HG02885 (cell line): Measurements from ENCODE around the gene SQSTM1.
"Not testable (repeated sequence)": the region's sequence is repeated elsewhere in the genome, so short reads cannot be mapped to it uniquely, and the experiment has no call there.

Experiments
- ATAC-seq: cut with Tn5 transposase; IDR thresholded peaks from one replicate; pipeline ENCODE4 v1.9.1; 2021; ENCODE audit warnings: mild to moderate bottlenecking; ENCODE audit not compliant: unreplicated experiment, poor library complexity

Gene SQSTM1

DNA sequence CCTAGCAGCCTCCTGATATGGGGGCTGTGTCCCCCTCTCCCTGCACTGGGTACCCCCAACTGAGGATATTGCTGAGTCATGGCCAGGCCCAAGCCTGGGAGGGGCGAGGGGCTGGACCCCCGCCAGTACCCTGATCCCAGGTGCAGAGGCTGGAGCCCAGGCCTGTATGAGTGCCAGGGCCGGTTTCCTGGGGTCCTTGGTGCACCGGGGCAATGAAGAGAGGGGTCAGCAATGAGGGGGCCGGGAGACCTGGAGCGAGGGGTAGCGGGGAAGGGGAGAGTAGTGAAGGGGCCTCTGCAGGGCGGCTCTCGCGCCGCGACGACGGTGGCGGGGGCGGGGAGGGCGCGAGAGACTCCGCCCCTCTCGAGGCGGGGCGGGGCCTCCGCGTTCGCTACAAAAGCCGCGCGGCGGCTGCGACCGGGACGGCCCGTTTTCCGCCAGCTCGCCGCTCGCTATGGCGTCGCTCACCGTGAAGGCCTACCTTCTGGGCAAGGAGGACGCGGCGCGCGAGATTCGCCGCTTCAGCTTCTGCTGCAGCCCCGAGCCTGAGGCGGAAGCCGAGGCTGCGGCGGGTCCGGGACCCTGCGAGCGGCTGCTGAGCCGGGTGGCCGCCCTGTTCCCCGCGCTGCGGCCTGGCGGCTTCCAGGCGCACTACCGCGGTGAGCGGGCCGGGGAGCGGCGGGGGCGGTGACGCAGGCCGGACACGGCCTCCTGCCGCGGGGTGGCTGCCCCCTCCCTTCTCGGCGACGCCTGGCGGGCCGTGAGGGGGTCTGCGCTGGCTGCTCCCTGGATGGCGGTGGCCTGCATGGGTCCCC is at the start of gene SQSTM1:
SQSTM1 (plus strand) TSS at position 423 of the 815 bp plus-strand sequence; CDS start at position 455, 32 bp downstream.
- ATAC-seq: peak; percentile 49

- ATAC-seq: no peak
Measured at GRCh38 chr5:179771311-179771895, 49.3 kb upstream of the SQSTM1 start.

GRCh38 chr5:179772351-179772750 is 48.4 kb upstream of the SQSTM1 start:
- no peak for ATAC-seq

DNA sequence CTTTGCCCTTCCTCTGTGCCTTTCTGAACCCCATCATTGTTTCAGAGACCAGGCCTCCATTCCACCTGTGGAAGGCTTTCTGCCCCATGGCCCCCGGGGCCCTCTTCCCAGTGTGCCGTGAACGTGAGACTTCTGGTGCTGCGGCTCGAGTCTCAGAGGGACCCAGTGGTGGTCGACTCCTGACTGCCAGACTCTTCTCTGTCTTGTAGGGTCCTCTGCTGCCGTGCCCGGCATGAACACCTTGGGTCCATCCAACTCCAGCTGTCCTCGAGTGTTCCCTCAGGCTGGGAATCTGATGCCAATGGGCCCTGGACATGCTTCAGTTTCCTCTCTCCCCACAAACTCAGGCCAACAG is 47.0 kb upstream of the SQSTM1 start:
- no peak for ATAC-seq

DNA sequence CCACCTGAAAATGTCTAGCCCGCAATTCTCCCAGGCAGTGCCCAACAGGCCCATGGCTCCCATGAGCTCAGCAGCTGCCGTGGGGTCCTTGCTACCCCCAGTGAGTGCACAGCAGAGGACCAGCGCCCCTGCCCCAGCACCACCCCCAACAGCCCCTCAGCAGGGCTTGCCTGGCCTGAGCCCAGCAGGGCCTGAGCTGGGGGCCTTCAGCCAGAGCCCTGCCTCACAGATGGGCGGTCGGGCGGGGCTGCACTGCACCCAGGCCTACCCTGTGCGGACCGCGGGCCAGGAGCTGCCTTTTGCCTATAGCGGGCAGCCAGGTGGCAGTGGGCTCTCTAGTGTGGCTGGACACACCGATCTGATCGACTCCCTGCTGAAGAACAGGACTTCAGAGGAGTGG is 46.3 kb upstream of the SQSTM1 start:
- ATAC-seq: no peak

DNA sequence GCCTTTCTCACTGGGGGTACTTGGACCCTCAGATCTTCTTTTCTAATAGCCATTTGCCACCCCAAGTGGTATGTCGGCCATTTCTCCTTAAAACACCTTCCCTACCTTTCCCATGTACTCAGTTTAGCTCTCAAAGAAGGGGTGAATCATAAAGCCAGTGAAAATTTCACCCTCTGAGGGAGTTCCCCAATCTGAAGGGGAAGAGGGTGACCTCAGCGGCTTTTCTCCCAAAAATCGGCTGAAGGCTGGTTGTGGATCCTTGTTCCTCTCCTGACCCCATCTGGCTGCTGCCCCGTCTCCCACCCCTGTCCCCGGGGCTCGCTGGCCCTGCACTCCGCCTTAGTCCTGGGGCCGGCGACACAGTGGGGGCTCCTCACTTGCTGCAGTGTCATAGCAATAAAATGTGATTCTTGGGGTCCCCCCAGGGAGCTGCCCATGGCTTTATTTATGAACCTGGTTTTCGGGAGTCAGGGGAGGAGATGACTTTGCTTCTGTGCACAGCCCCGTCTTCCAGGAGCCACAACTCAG is 44.2 kb upstream of the SQSTM1 start:
- ATAC-seq: no peak

GRCh38 chr5:179777456-179777855 is 43.2 kb upstream of the SQSTM1 start:
- no peak for ATAC-seq

GRCh38 chr5:179777909-179778308 is 42.8 kb upstream of the SQSTM1 start:
- ATAC-seq: no peak

GRCh38 chr5:179778591-179778990 is 42.1 kb upstream of the SQSTM1 start:
- no peak for ATAC-seq

GRCh38 chr5:179779826-179780225 is 40.9 kb upstream of the SQSTM1 start:
- no peak for ATAC-seq

DNA sequence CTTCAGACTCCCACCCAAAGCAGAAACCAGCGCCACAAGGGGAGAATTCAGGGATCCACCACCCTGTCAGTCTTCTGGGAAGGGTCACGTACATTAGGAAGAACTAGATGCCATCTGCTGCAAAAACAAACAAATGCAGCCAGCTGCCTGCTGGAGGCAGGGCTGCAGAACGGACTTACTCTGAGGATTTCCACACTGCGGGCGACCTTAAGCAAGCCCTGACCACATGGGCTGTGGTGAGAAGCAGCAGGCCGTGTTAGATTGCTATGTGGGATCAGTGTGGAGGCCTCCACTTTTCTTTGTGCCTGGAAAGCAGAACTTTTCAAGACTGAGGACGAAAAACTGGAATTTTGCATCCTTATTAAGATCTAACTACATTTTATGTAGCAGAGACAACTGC is 40.3 kb upstream of the SQSTM1 start:
- no peak for ATAC-seq

- no peak for ATAC-seq
Measured at GRCh38 chr5:179781846-179782245, 38.9 kb upstream of the SQSTM1 start.

DNA sequence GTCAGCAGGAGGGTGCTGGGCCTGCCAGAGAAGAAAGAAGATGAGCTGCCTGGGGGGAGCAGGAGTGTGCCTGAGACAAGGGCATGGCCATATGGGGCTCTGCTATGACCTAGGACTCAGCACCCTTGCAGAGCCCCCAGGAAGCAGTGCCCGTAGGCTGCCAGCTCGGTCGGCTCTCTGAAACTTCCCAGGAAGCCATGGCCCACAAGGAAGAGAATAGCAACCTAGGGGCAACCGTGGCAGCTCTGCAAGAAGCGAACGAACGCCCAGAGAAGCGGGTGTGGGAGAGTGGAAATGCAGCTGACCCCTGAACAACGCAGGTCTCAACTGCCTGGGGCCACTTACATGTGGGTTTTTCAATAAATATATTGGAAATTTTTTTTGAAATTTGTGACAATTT is 37.6 kb upstream of the SQSTM1 start:
- no peak for ATAC-seq

DNA sequence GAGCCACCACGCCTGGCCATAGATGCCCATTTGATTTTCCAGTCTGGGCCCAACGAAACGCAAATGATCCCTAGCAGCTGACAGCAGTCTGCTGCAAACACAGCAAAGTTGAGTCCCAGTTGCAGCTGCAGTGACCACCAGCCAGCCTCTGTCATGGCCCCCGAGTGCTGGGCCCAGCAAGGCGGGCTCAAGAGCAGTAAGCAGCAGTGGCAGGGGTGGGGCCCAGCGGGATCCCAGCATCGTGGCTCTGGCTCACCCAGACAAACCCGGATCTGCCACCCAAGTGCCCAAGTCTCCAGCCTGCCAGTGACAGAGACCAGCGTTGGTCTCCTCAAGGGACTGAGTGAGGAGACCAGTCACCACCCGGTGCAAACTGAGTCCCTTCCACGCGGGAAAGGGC is 33.8 kb upstream of the SQSTM1 start:
- no peak for ATAC-seq

- ATAC-seq: no peak
Measured at GRCh38 chr5:179788193-179788854, 32.4 kb upstream of the SQSTM1 start.

DNA sequence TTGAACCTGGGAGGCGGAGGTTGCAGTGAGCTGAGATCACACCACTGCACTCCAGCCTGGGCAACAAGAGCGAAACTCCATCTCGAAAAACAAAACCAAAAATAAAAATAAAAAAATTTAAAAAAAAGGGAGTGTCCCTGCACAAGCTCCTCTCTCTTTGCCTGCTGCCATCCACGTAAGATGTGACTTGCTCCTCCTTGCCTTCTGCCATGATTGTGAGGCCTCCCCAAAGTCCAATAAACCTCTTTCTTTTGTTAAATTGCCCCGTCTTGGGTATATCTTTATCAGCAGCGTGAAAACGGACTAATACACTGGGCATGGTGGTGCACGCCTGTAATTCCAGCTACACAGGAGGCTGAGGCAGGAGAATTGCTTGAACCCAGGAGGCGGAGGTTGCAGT is 31.4 kb upstream of the SQSTM1 start:
- ATAC-seq: not testable (repeated sequence)

GRCh38 chr5:179791881-179792611 is 28.7 kb upstream of the SQSTM1 start:
- ATAC-seq: no peak

- no peak for ATAC-seq
Measured at GRCh38 chr5:179792612-179793467, 27.9 kb upstream of the SQSTM1 start.

DNA sequence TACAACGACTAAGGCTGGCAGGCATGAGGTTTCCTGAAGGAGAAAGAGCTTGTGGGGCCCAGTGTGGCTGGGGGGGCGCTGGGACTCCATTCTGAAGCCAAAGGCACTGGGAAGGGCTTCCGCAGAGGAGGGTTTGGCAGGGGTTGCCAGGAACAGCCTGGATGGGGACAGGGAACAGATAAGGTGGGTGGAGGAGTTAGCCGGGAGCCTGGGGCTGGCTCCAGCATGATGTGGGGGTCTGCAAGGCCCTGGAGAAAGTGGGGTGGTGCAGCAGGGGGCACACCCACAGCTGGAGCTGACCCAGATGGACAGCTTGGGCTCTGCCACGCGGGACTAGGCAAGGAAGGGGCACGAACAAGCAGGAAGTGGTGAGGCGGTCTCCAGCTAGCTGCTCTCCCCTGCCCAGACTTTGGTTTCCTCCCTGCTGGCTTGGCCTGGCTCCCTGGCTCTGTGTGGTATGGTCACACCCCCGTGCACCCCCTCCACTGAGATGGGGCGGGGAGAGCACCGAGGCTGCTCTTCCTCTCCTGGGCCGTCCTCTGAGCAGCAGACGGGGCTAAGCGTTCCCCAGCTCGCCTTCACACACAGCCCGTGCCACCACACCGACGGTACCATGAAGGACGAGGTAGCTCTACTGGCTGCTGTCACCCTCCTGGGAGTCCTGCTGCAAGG is 27.1 kb upstream of the SQSTM1 start, which contains the start of gene LTC4S:
LTC4S (plus strand) TSS at position 519 of the 672 bp plus-strand sequence; CDS start at position 614, 95 bp downstream.
- no peak for ATAC-seq
